HG02981 (cell line): ENCODE results near the gene BDP1.
"Not testable (repeated sequence)": the region's sequence is repeated elsewhere in the genome, so short reads cannot be mapped to it uniquely, and the experiment has no call there.

Experiments
- ATAC-seq: cut with Tn5 transposase; IDR thresholded peaks from one replicate; pipeline ENCODE4 v1.9.1; 2021; ENCODE audit warnings: mild to moderate bottlenecking, moderate library complexity; ENCODE audit not compliant: unreplicated experiment

Gene BDP1

DNA sequence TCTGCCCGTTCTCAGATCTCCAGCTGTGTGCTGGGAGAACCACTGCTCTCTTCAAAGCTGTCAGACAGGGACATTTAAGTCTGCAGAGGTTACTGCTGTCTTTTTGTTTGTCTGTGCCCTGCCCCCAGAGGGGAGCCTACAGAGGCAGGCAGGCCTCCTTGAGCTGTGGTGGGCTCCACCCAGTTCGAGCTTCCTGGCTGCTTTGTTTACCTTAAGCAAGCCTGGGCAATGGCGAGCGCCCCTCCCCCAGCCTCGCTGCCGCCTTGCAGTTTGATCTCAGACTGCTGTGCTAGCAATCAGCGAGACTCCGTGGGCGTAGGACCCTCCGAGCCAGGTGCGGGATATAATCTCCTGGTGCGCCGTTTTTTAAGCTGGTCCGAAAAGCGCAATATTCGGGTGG is 154.5 kb downstream of the BDP1 start:
- not testable (repeated sequence) for ATAC-seq

DNA sequence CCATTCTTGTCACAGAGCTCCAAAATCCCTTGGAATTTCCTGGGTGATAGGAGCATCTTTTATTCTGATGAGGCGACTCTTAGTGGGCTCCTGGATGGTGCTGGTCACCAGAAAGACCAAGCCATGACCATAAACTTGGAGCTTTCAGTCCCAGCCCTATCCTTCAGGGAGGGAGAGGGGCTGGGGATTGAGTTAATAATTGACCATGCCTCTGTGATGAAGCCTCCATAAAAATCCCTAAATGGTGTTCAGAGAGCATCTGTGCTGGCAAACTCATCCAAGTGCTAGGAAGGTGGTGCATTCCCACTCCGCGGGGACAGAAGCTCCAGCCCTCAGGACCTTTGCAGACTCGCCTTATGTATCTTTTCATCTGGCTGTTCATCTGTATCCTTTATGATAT is 160.4 kb downstream of the BDP1 start:
- no peak for ATAC-seq
